HG03460 (cell line): ENCODE data around the gene RUBCNL.
A peak's percentile ranks its signal among the peaks of the same experiment; 100 is the strongest.

ENCODE experiments used
- ATAC-seq: cut with Tn5 transposase; IDR thresholded peaks from one replicate; pipeline ENCODE4 v1.9.1; 2021; ENCODE audit not compliant: unreplicated experiment

The RUBCNL gene

DNA sequence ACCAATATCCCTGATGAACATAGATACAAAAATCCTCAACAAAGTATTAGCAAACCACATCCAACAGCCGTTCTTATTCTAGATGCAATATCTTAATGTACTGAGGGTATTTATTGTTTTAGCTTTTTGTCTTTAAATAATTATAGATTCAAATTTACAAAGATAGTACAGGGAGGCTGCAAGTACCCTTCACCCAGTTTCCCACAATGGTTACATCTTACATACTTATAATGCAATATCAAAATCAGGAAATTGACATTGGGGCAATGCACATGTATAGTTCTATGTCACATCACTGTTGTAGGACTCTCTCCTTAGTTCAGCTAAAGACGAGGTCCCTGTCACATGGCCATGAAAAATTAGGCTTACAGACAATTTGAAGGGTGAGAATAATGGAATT, 75.8 kb downstream of the RUBCNL start:
- no peak for ATAC-seq

DNA sequence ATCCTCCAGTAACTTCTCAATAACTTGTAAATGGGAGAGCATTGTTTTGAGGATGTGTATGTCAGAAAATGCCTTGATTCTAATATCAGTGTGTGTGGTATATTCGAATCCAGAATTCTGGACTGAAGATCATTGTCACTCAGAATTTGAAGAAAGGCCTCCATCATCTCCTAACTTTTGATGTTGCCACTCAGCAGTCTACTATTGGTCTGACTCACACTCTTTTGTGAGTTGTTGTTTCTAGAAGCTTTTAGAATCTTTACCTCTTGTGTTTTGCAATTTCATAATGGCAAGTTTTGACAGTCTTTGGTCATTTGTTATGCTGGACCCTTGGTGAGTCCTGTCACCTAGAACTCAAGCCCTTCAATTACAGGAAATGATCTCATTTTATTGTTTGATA, 77.0 kb downstream of the RUBCNL start:
- ATAC-seq = no peak

DNA sequence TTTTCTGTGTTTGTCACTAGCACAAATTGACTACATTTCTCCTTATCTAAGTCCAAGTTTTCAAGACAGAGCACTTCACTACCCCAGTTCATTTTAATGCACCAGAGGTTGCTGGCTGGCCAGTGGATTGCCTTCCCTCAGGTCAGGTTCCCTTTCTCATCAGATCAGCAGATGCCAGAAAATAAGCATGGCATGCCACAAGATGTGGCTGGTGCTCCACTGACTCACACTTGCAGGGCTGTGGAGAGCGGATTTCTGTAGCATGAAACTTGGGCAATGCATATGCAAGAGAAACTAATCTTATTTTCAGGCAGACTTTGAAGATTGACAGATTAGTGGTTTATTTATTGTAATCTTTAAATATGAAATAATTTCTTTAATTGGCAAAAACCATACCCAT, 79.5 kb downstream of the RUBCNL start:
- ATAC-seq = no peak

DNA sequence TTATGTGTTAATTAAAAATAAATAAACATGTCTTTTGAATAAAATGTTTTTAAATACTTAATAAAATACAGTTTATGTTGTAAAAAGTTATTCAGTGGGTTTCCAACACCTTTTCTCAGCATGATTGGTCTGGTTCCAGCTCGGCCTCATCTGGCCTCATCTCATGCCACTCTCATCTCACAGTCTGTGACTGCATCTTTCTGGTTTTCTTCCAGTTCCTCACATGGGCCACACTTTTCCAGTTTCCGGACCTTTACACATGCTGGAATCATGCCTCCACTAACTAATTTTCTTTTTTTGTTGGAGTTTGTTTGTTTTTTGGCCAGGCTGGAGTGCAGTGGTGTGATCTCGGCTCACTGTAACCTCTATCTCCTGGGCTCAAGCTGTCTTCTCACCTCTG, 82.5 kb downstream of the RUBCNL start:
- ATAC-seq = no peak

DNA sequence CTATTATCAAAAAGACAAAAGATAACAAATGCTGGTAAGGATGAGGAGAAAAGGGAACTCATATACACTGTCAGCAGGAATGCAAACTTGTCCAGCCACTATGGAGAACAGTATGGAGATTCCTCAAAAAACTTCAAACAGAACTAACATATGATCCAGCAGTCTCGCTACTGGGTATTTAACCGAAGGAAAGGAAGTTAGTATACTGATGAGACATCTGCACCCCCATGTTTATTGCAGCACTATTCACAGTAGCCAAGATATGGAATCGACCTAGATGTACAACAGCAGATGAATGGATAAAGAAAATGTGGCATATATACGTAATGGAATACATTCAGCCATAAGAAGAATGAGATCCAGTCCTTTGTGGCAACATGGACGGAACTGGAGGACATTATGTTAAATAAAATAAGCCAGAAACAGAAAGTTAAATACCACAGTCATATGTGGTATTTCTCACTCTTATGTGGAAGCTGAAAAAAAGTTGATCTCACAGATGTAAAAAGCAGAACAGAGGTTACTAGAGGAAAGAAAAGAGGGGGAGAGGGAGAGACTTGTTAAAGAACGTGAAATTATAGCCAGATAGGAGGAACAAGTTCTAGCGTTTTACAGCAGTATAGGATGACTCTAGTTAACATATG, 83.2 kb downstream of the RUBCNL start:
- no peak for ATAC-seq

DNA sequence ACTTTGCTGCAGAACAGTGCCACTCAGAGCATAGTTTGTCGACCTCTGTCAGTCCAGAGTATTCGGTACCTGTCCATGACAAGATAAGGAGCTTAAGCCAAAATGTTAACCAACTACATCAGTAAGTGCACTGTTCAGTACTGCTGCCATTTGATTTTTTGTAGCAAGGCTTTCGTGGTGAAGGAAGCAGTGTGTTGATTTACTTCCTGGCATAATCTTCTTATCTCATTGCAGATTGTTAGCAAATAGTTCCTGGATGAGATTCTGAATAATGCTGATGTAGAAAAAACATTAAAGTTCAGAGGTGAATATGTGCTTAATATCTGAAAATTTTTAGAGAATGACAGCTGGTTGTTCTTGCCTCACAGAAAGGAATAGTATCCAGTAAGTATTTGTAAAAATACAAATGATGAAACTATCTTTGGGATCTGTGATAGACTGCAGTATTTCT, 89.7 kb downstream of the RUBCNL start:
- no peak for ATAC-seq

DNA sequence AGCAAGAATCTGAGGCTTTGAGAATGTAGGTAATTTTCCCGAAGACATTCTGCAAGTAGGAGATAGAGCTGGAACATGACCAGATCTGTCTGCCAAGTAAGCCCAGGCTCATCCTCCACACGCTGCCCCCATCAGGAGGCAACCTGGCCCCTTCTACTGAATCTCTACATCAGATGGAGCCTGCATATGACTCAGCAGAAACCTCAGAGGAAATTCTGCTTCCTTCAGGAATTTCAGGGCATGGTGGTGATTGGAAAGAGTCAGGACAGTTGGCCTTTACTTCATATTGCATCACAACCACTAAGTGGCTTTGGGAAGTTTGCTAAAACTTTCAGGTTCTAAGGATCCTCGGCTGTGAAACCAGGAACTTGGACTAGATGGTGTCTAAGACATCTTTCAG, 90.1 kb downstream of the RUBCNL start:
- no peak for ATAC-seq

DNA sequence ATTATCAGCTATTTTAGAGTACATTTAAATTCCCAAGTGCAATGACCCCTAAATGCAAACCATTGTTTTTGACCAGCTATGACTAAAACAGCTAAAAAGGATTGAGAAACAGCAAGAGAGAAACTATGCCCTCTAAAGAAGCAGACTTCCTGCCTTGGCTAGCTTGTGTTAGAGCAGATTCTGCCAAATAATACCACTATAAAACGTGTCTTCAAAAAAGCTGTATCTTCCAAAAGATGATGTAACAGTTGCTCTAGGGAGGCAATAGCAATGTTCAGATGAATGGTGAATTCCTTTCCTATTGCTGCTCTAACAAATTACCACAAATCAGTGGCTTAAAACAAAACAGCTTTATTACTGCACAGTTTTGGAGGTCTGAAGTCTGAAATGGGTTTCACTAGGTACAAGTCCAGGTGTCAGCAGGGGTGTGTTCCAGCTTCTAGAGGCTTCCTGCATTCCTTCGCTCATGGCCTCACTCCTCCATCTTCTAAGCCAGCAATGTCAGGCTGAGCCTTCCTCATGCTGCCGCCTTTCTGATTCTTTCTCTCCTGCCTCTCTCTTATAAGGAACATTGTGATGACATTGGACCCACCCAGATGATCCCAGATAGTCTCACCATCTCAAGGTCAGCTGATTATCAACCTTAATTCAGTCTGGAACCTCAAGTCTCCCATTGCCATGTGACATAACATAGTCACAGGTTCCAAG, 90.8 kb downstream of the RUBCNL start:
- ATAC-seq = peak; percentile 39

DNA sequence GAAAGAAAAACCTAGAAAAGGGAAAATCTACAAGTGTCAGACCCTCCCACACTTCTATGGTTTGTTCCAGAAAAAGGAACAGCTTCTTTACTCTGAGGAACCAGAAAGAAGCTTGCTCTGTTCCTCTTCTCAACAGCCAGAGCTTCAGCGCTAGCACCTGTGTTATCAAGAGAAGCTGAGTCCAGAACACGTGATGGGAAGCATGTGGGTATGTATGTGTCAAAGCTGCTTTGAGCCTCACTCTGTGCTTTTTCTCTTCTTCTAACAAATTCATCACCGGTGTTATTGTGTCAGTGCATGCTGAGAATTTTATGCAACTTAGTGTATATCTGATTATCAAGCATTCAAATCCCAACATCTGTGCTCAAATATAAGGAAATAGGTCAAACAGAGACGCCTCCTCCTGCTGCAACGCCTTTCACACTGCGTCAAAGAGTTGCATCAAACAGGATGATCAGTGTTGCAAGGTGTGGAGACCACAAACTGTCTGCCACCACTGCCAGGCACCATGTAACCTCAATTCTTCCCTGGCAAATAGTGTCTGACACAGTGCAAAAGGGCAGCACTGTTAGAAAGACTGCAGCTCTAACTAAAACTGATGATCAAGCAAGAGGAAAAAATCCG, 91.4 kb downstream of the RUBCNL start:
- ATAC-seq = peak; percentile 66

DNA sequence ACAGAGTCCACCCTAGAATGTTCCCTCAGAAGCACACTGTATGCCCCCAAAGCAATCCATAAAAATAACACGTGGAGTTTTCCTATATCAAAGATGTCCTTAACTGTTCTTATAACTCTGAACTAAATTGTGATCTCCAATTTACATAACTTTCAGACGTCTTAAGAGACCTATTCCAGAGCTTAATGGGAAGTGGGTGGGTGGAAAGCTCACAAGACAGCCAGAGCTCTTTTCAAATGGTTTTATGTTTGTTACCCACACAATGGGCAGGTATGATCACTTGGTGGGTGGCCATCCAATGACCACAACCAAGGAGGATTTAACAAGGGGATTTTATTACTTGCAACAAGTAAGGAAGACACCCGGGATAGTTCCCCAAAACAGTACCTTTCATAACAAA, 93.6 kb downstream of the RUBCNL start:
- no peak for ATAC-seq
